Ascending aorta (tissue), 2 donors: ENCODE data around the gene S100A10. TPM values are rescaled to one million over a fixed set of nuclear protein-coding genes. Genes with fewer than 3 reads are reported as not detected.
A peak's percentile ranks its signal among the peaks of the same experiment; 100 is the strongest.

Experiments
- DNase-seq, 2 donors: peaks; one replicate each; pipeline ENCODE4 v3.0.0-alpha.2; 2019; ENCODE audit warnings: low spot score in 2 of 2
- H3K27ac ChIP-seq, 2 donors: fragments of 200-600 bp; sonication (generic); one replicate each; pipeline ENCODE4 v1.5.1; 2016 to 2017; ENCODE audit warnings: mild to moderate bottlenecking in 1 of 2
- H3K27me3 ChIP-seq: fragments of 200-600 bp; sonication (generic); one replicate; pipeline ENCODE4 v1.5.1; 2017
- H3K36me3 ChIP-seq, 2 donors: fragments of 200-600 bp; sonication (generic); one replicate each; pipeline ENCODE4 v1.5.1; 2016
- H3K4me1 ChIP-seq, 2 donors: fragments of 200-600 bp; sonication (generic); one replicate each; pipeline ENCODE4 v1.5.1; 2016 to 2017; ENCODE audit warnings: mild to moderate bottlenecking in 1 of 2
- H3K4me3 ChIP-seq, 2 donors: fragments of 200-600 bp; sonication (generic); one replicate each; pipeline ENCODE4 v1.5.1; 2016 to 2017; ENCODE audit warnings: mild to moderate bottlenecking in 1 of 2
- H3K9me3 ChIP-seq, 2 donors: fragments of 200-600 bp; sonication (generic); one replicate each; pipeline ENCODE4 v1.5.1; 2016
- CTCF ChIP-seq, 3 experiments: fragments of 200-600 bp in 2 of 3; fragments of 450-650 bp in 1 of 3; sonication (generic) in 2 of 3; IDR thresholded peaks; one replicate each; pipeline ENCODE4 v1.5.1; 2016 to 2019; ENCODE audit warnings: antibody characterized with exemption in 3 of 3, mild to moderate bottlenecking in 1 of 3, moderate library complexity in 1 of 3
- intact Hi-C: fragments of 100-400 bp; cut with DNase I; formaldehyde crosslinking; loops from one replicate; pipeline ENCODE4 v1.15.1; 2023
- total RNA-seq: library from RNA; depleted of rRNA; stranded (reverse); fragments of >200 nt; gene quantifications from one replicate; pipeline ENCODE4 v1.1.0, GENCODE V29; 2016

S100A10 gene
- total RNA-seq, 1 donor from 2014 or later: 25.8 TPM

GRCh38 chr1:152021569-152021968 is 27.9 kb upstream of the S100A10 start:
- intact Hi-C loops: no loop called here
- no peaks in the 10 kb centered on the region for H3K36me3 ChIP-seq
- TF ChIP-seq CTCF (IDR thresholded peaks at IDR 0.05): no peak
- H3K4me1 ChIP-seq: no peaks in the 10 kb centered on the region
- H3K4me3 ChIP-seq: no peak overlapping the region
- no peak for DNase-seq
- no peaks in the 10 kb centered on the region for H3K27me3 ChIP-seq
- H3K9me3 ChIP-seq: no peaks in the 10 kb centered on the region
- H3K27ac ChIP-seq: no peak overlapping the region

- Histone ChIP-seq H3K27me3 (no peaks in the 10 kb centered on the region), H3K9me3 (no peaks in the 10 kb centered on the region), H3K27ac (no peak overlapping the region), H3K4me1 (no peaks in the 10 kb centered on the region), H3K36me3 (no peaks in the 10 kb centered on the region), H3K4me3 (no peak overlapping the region)
- DNase-seq: no peak
- TF ChIP-seq CTCF (IDR thresholded peaks at IDR 0.05): no peak
- intact Hi-C loops: no loop called here
These were observed 27.2 kb upstream of the S100A10 start for GRCh38 chr1:152020849-152021248.

GRCh38 chr1:152018537-152018936 is 24.9 kb upstream of the S100A10 start:
- Histone ChIP-seq H3K4me3 (no peak overlapping the region), H3K27me3 (no peaks in the 10 kb centered on the region), H3K4me1 (no peaks in the 10 kb centered on the region), H3K36me3 (no peaks in the 10 kb centered on the region), H3K27ac (no peak overlapping the region), H3K9me3 (no peaks in the 10 kb centered on the region)
- intact Hi-C loops: no loop called here
- TF ChIP-seq CTCF (IDR thresholded peaks at IDR 0.05): no peak
- no peak for DNase-seq

GRCh38 chr1:152015766-152016165 is 22.1 kb upstream of the S100A10 start:
- TF ChIP-seq CTCF (IDR thresholded peaks at IDR 0.05): no peak
- H3K27ac ChIP-seq: no peak overlapping the region
- H3K4me3 ChIP-seq: no peak overlapping the region
- H3K36me3 ChIP-seq: no peaks in the 10 kb centered on the region
- no peaks in the 10 kb centered on the region for H3K27me3 ChIP-seq
- intact Hi-C loops: no loop called here
- no peak for DNase-seq
- H3K9me3 ChIP-seq: no peaks in the 10 kb centered on the region
- H3K4me1 ChIP-seq: no peaks in the 10 kb centered on the region

- Histone ChIP-seq H3K4me1 (no peaks in the 10 kb centered on the region), H3K27me3 (no peaks in the 10 kb centered on the region), H3K27ac (no peak overlapping the region), H3K9me3 (no peaks in the 10 kb centered on the region), H3K36me3 (no peaks in the 10 kb centered on the region), H3K4me3 (no peak overlapping the region)
- no peak for DNase-seq
- no peak for TF ChIP-seq CTCF (IDR thresholded peaks at IDR 0.05)
- intact Hi-C loops: no loop called here
These were observed 21.3 kb upstream of the S100A10 start for GRCh38 chr1:152014943-152015342.

GRCh38 chr1:152013664-152014237 is 20.1 kb upstream of the S100A10 start:
- Histone ChIP-seq H3K36me3 (no peaks in the 10 kb centered on the region), H3K9me3 (no peaks in the 10 kb centered on the region), H3K4me1 (no peaks in the 10 kb centered on the region), H3K27me3 (no peaks in the 10 kb centered on the region), H3K27ac (no peak overlapping the region), H3K4me3 (no peak overlapping the region)
- DNase-seq: no peak
- intact Hi-C loops: no loop called here
- TF ChIP-seq CTCF (IDR thresholded peaks at IDR 0.05): peak in 2 of 3 experiments; percentile 20 to 38
